GM21360 (cell line): ENCODE results near the gene PHACTR3.
"Not testable (repeated sequence)": the region's sequence is repeated elsewhere in the genome, so short reads cannot be mapped to it uniquely, and the experiment has no call there.

Experiments
- ATAC-seq: cut with Tn5 transposase; IDR thresholded peaks from one replicate; pipeline ENCODE4 v1.9.1; 2021; ENCODE audit warnings: mild to moderate bottlenecking, moderate library complexity; ENCODE audit not compliant: unreplicated experiment

PHACTR3 gene

GRCh38 chr20:59618585-59618984 is 14.2 kb downstream of the PHACTR3 start:
- ATAC-seq: not testable (repeated sequence)

- ATAC-seq: no peak
Measured at GRCh38 chr20:59620860-59621505, 16.6 kb downstream of the PHACTR3 start.

GRCh38 chr20:59622496-59622895 is 18.2 kb downstream of the PHACTR3 start:
- no peak for ATAC-seq

- ATAC-seq: no peak
Measured at GRCh38 chr20:59623133-59623532, 18.8 kb downstream of the PHACTR3 start.

GRCh38 chr20:59623583-59623982 is 19.2 kb downstream of the PHACTR3 start:
- no peak for ATAC-seq

- no peak for ATAC-seq
Measured at GRCh38 chr20:59624401-59624800, 20.1 kb downstream of the PHACTR3 start.

- no peak for ATAC-seq
Measured at GRCh38 chr20:59625214-59625922, 21.0 kb downstream of the PHACTR3 start.

GRCh38 chr20:59627298-59627697 is 23.0 kb downstream of the PHACTR3 start:
- ATAC-seq: no peak

- no peak for ATAC-seq
Measured at GRCh38 chr20:59628171-59628570, 23.8 kb downstream of the PHACTR3 start.

- ATAC-seq: no peak
Measured at GRCh38 chr20:59629141-59630045, 25.1 kb downstream of the PHACTR3 start.

GRCh38 chr20:59630526-59630925 is 26.2 kb downstream of the PHACTR3 start:
- no peak for ATAC-seq

GRCh38 chr20:59631751-59632540 is 27.6 kb downstream of the PHACTR3 start:
- no peak for ATAC-seq

GRCh38 chr20:59632541-59633113 is 28.3 kb downstream of the PHACTR3 start:
- ATAC-seq: no peak

- no peak for ATAC-seq
Measured at GRCh38 chr20:59633656-59634251, 29.4 kb downstream of the PHACTR3 start.

GRCh38 chr20:59634435-59635005 is 30.2 kb downstream of the PHACTR3 start:
- ATAC-seq: no peak

GRCh38 chr20:59636766-59637370 is 32.5 kb downstream of the PHACTR3 start:
- ATAC-seq: no peak

GRCh38 chr20:59640267-59640666 is 35.9 kb downstream of the PHACTR3 start:
- no peak for ATAC-seq

GRCh38 chr20:59643615-59644061 is 39.3 kb downstream of the PHACTR3 start:
- no peak for ATAC-seq

GRCh38 chr20:59644371-59644939 is 40.1 kb downstream of the PHACTR3 start:
- no peak for ATAC-seq
